ENCODE results near the gene TFPI. TPM values are rescaled to one million over a fixed set of nuclear protein-coding genes. Genes with fewer than 3 reads are reported as not detected.

Gene TFPI
- total RNA-seq, 1 donor from 2014 or later: 305 TPM

DNA sequence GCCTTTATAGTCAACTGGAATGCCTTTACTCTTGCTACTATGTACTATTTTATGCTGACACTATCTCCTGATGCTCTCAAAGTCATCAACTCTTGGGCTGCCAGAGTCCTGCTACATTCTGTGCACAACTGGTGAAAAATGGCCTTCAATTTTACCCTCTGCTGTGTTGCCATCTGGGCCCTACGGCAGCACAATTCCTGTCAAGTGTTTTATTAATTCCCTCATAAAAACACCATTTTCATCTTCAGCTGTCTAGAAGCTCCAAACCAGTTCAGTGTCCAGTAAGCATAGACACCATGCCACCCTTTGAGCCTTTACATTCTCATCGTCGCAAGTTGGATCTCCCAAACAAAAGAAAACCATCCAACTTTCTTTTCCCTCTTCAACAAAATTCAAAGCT is 132.7 kb downstream of the TFPI start:
- no peak for DNase-seq (ENCODE audit: low read depth, low spot score)

DNA sequence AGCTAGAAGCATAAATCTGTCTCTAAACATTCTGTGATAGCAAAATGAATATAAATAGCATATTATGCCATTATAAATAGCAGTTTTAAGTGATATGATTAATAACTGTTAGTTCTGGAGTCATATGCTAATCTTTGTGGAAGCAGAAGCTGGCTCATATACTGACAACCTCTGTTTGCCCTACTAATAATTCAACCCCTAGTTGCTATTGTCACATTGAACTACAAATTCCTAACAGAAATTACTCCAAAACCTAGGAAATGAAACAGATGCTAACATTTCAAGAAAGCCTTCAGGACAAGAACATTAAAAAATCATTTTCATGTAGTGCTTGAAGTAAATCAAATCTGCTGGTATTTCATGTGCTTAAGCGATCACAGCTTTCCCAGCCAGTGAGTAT is 134.4 kb downstream of the TFPI start:
- no peak for DNase-seq (ENCODE audit: low read depth, low spot score)

DNA sequence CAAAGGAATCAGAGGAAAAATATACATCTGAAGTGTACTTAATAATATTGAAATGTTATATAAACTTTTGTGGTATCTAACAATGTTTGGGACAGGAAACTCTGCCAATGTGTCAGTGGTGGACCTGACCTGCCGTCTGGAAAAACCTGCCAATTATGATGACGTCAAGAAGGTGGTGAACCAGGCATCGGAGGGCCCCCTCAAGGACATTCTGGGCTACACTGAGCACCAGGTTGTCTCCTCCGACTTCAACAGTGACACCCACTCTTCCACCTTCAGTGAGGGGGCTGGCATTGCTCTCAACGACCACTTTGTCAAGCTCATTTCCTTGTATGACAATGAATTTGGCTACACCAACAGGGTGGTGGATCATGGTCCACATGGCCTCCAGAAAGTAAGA is 138.8 kb downstream of the TFPI start:
- DNase-seq (ENCODE audit: low read depth, low spot score): no peak

Other genes starting within 250 kb of the TFPI start
- gene CALCRL, start 106.2 kb downstream of the TFPI start, total RNA-seq: 378 and 472 TPM in 2 replicates

All from pulmonary artery endothelial cell (primary cell).